ENCODE measurements around the gene ECE1. TPM values are rescaled to one million over a fixed set of nuclear protein-coding genes. Genes with fewer than 3 reads are reported as not detected.

Gene ECE1
- total RNA-seq, 1 experiment from 2014 or later = 192 TPM

GRCh38 chr1:21265644-21266043 lies 24.6 kb downstream of the ECE1 start:
- no peak for TF ChIP-seq POLR2AphosphoS5 (IDR thresholded peaks at IDR 0.05; ENCODE audit: low read depth, low read length)
- TF ChIP-seq SIN3A (IDR thresholded peaks at IDR 0.05; ENCODE audit: borderline replicate concordance, insufficient read depth, low read depth, low read length) = no peak
- TF ChIP-seq TCF7L2 (IDR thresholded peaks at IDR 0.05; ENCODE audit: low read depth, low read length) = no peak
- TF ChIP-seq REST (IDR thresholded peaks at IDR 0.05; ENCODE audit: insufficient read depth in 1 of 2, low read depth in 2 of 2, low read length in 1 of 2) = no peak
- TF ChIP-seq CTCF (IDR thresholded peaks at IDR 0.05) = no peak
- no peaks in the 10 kb centered on the region for H3K9me3 ChIP-seq (ENCODE audit: control insufficient read depth, insufficient read depth, low read depth, low read length)
- POLR2A ChIA-PET = no interaction called here
- DNase-seq (ENCODE audit: low read depth, low spot score) = no peak
- H3K36me3 ChIP-seq (ENCODE audit: control insufficient read depth, insufficient read depth, low read length) = peaks cover 5% of the 10 kb centered on the region; the same call in 1 of the 2 replicates
- intact Hi-C loops (cut with micrococcal nuclease; ENCODE audit: unreplicated experiment) (no loop called here), in situ Hi-C loops (cut with HindIII; ENCODE audit: low pct_unique_long_range_greater_than_20kb, low sequenced_read_pairs) (no loop called here)
- CTCF ChIA-PET = no interaction called here
- ATAC-seq = no peak
- BruUV-seq (replicated peaks) = no TSS peak
- H3K4me1 ChIP-seq (ENCODE audit: control insufficient read depth, insufficient read depth, low read length) = peaks cover 24% of the 10 kb centered on the region
- H3K4me3 ChIP-seq (ENCODE audit: low read depth in 2 of 2, low read length in 2 of 2) = no peak overlapping the region
- 0 out of 2 replicates have a peak overlapping the region, but pooled peaks have one; percentile 20 for H3K27ac ChIP-seq (ENCODE audit: low read length)
- no peaks in the 10 kb centered on the region for H3K27me3 ChIP-seq (ENCODE audit: control insufficient read depth, insufficient read depth, low read length)

- peaks cover 24% of the 10 kb centered on the region for H3K4me1 ChIP-seq (ENCODE audit: control insufficient read depth, insufficient read depth, low read length)
- no TSS peak for BruUV-seq (replicated peaks)
- H3K27me3 ChIP-seq (ENCODE audit: control insufficient read depth, insufficient read depth, low read length) = no peaks in the 10 kb centered on the region
- H3K36me3 ChIP-seq (ENCODE audit: control insufficient read depth, insufficient read depth, low read length) = peaks cover 5% of the 10 kb centered on the region; the same call in 1 of the 2 replicates
- H3K4me3 ChIP-seq (ENCODE audit: low read depth in 2 of 2, low read length in 2 of 2) = no peak overlapping the region
- no peak overlapping the region for H3K27ac ChIP-seq (ENCODE audit: low read length)
- ChIA-PET POLR2A (no interaction called here), CTCF (no interaction called here)
- no peak for DNase-seq (ENCODE audit: low read depth, low spot score)
- no peak for TF ChIP-seq POLR2AphosphoS5 (IDR thresholded peaks at IDR 0.05; ENCODE audit: low read depth, low read length)
- no peak for TF ChIP-seq CTCF (IDR thresholded peaks at IDR 0.05)
- no peak for TF ChIP-seq TCF7L2 (IDR thresholded peaks at IDR 0.05; ENCODE audit: low read depth, low read length)
- TF ChIP-seq SIN3A (IDR thresholded peaks at IDR 0.05; ENCODE audit: borderline replicate concordance, insufficient read depth, low read depth, low read length) = no peak
- H3K9me3 ChIP-seq (ENCODE audit: control insufficient read depth, insufficient read depth, low read depth, low read length) = no peaks in the 10 kb centered on the region
- intact Hi-C loops (cut with micrococcal nuclease; ENCODE audit: unreplicated experiment) (no loop called here), in situ Hi-C loops (cut with HindIII; ENCODE audit: low pct_unique_long_range_greater_than_20kb, low sequenced_read_pairs) (no loop called here)
- no peak for ATAC-seq
Measured at GRCh38 chr1:21264898-21265297, 25.4 kb downstream of the ECE1 start.
